Measurements from ENCODE around the gene TTC3. TPM values are rescaled to one million over a fixed set of nuclear protein-coding genes. Genes with fewer than 3 reads are reported as not detected.
A peak's percentile ranks its signal among the peaks of the same experiment; 100 is the strongest.
"Not testable (repeated sequence)": the region's sequence is repeated elsewhere in the genome, so short reads cannot be mapped to it uniquely, and the experiment has no call there.

TTC3 gene
- total RNA-seq, 4 donors from 2014 or later: 96.5 to 195 (median 122) TPM

DNA sequence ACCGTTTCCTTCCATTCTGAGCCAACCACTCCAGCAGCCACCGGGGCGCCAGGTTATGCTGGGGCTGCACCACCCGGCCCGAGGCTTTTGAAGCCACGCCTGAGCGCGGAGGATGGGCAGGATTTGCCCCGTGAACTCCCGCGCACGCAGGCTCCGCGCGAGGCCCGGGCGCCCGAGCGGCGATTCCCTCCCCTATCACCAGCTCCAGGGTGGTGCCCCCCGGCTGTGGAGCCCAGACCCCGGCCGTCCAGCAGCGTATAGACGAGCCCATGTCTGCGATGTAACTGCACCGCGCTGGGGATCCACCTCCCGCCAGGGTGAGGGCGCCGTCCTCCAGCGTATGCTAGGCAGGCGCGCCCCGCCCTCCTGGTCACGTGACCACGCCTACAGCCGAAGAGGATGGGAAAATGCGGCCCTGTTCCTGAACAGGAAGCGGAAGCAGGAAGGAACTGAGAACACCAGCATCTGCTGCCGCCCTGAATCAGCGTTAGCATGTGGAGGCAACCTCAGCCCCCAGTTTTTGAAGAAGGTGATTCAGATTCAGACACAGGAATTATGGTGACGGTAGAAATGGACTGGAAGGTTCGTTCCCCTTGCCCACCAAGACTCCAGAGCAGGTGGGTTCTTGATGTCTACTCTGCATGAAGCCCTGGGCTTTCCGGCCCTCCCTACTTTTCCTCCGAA lies 148.1 kb downstream of the TTC3 start:
- TF ChIP-seq EP300 (IDR thresholded peaks at IDR 0.05) (no peak), POLR2AphosphoS5 (IDR thresholded peaks at IDR 0.05) (peak in 1 of 3 donors; percentile 84), POLR2A (IDR thresholded peaks at IDR 0.05) (peak in 1 of 2 donors; percentile 50)
- TF ChIP-seq, protein P1, sequence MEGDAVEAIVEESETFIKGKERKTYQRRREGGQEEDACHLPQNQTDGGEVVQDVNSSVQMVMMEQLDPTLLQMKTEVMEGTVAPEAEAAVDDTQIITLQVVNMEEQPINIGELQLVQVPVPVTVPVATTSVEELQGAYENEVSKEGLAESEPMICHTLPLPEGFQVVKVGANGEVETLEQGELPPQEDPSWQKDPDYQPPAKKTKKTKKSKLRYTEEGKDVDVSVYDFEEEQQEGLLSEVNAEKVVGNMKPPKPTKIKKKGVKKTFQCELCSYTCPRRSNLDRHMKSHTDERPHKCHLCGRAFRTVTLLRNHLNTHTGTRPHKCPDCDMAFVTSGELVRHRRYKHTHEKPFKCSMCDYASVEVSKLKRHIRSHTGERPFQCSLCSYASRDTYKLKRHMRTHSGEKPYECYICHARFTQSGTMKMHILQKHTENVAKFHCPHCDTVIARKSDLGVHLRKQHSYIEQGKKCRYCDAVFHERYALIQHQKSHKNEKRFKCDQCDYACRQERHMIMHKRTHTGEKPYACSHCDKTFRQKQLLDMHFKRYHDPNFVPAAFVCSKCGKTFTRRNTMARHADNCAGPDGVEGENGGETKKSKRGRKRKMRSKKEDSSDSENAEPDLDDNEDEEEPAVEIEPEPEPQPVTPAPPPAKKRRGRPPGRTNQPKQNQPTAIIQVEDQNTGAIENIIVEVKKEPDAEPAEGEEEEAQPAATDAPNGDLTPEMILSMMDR (IDR thresholded peaks at IDR 0.05): no peak
- Histone ChIP-seq H3K27ac (peak overlapping the region; percentile 72), H3K4me3 (peak overlapping the region; percentile 60), H3K9me3 (no peaks in the 10 kb centered on the region), H3K27me3 (no peaks in the 10 kb centered on the region), H3K4me1 (peaks cover 7% of the 10 kb centered on the region), H3K36me3 (peaks cover 28% of the 10 kb centered on the region)
- 25% methylated on average over 6 of the region's 46 CpGs for WGBS
- DNase-seq (ENCODE audit: low spot score in 2 of 2): peak; percentile 98

DNA sequence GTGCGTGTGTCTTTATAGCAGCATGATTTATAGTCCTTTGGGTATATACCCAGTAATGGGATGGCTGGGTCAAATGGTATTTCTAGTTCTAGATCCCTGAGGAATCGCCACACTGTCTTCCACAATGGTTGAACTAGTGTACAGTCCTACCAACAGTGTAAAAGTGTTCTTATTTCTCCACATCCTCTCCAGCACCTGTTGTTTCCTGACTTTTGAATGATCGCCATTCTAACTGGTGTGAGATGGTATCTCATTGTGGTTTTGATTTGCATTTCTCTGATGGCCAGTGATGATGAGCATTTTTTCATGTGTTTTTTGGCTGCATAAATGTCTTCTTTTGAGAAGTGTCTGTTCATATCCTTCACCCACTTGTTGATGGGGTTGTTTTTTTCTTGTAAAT lies 149.2 kb downstream of the TTC3 start:
- WGBS: 91% methylated on average over 2 of the region's 3 CpGs
- not testable (repeated sequence) for H3K27ac ChIP-seq; H3K9me3 ChIP-seq; DNase-seq (ENCODE audit: low spot score in 2 of 2); H3K4me3 ChIP-seq; H3K27me3 ChIP-seq; H3K4me1 ChIP-seq
- peaks cover 39% of the 10 kb centered on the region for H3K36me3 ChIP-seq

DNA sequence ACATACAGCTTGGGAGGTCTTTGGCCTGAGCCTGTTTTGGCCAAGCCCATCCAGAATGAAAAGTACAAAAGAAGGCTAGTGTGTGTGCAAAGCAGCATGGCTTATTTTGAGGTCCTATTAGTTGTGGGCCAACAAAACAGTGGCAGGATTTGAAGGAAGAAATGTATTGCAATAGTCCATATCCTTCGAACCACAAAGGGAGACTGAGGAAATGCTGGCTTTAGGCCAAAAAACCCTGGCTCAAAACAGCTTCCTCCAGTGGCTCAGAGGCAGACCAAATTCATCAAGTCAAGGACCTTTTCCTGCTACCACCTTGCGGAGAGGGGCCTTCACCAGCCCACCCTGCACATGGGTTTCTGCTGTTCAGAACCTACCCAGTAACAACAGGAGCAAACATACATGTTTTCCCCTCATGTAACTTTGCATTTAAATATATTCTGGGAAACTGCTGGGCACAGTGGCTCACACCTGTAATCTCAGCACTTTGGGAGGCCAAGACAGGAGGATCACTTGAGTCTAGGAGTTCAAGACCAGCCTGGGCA lies 150.8 kb downstream of the TTC3 start:
- peaks cover 7% of the 10 kb centered on the region for H3K4me1 ChIP-seq
- WGBS: 91% methylated on average over 2 of the region's 2 CpGs
- H3K27ac ChIP-seq: no peak overlapping the region
- no peak for DNase-seq (ENCODE audit: low spot score in 2 of 2)
- peaks cover 55% of the 10 kb centered on the region for H3K36me3 ChIP-seq
- no peak for TF ChIP-seq POLR2A (IDR thresholded peaks at IDR 0.05)
- TF ChIP-seq, protein P1 (IDR thresholded peaks at IDR 0.05): no peak
- no peak for TF ChIP-seq POLR2AphosphoS5 (IDR thresholded peaks at IDR 0.05)
- no peak for TF ChIP-seq EP300 (IDR thresholded peaks at IDR 0.05)
- no peaks in the 10 kb centered on the region for H3K9me3 ChIP-seq
- no peaks in the 10 kb centered on the region for H3K27me3 ChIP-seq
- no peak overlapping the region for H3K4me3 ChIP-seq

DNA sequence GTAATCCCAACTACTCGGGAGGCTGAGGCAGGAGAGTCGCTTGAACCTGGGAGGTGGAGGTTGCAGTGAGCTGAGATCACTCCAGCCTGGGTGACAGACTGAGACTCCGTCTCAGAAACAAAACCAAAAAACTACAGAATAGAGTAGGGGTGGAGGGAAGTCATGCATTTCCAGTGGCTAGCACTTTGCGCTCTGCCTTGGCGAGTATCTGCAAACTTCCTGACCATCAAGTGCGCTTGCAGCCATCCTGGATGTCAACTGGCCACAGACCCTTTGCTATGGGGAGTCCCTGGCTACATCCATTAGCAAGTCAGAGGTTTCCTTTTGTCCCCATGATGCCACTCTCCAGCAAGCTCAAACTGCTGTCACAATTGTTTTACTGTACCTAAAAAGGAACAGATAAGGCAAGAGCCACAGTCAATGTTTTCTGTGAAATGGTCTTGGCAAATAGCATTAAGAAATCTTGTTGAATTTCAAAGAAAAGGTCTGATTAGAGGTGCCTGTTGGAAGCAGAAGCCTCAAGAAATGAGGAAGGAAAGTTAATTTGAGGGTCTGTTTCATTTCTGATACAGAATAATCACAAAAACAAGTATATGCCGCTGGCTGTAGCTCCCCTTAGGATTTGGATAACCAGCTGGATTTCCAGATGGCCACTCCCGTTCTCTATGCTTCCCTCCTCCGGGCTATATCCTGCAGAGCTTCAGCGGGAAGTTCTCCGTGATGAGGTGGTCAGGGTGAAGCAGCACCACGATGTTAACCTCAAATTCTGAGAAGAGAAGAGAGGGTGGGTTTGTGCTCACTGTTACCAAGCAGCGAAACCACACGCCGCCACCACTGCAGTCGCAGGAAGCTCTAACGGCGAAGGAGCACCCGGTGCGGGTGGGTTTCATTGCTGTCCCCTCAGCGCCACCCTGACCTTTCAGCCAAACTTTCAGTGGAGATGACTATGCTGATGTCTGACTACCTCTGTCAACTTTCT lies 152.1 kb downstream of the TTC3 start:
- Histone ChIP-seq H3K27me3 (no peaks in the 10 kb centered on the region), H3K9me3 (no peaks in the 10 kb centered on the region), H3K4me3 (no peak overlapping the region), H3K36me3 (peaks cover 67% of the 10 kb centered on the region), H3K27ac (no peak overlapping the region), H3K4me1 (peaks cover 5% of the 10 kb centered on the region)
- DNase-seq (ENCODE audit: low spot score in 2 of 2): no peak
- TF ChIP-seq POLR2AphosphoS5 (IDR thresholded peaks at IDR 0.05): no peak
- no peak for TF ChIP-seq EP300 (IDR thresholded peaks at IDR 0.05)
- no peak for TF ChIP-seq POLR2A (IDR thresholded peaks at IDR 0.05)
- TF ChIP-seq, protein P1 (IDR thresholded peaks at IDR 0.05): no peak
- 88% methylated on average over 19 of the region's 21 CpGs for WGBS

DNA sequence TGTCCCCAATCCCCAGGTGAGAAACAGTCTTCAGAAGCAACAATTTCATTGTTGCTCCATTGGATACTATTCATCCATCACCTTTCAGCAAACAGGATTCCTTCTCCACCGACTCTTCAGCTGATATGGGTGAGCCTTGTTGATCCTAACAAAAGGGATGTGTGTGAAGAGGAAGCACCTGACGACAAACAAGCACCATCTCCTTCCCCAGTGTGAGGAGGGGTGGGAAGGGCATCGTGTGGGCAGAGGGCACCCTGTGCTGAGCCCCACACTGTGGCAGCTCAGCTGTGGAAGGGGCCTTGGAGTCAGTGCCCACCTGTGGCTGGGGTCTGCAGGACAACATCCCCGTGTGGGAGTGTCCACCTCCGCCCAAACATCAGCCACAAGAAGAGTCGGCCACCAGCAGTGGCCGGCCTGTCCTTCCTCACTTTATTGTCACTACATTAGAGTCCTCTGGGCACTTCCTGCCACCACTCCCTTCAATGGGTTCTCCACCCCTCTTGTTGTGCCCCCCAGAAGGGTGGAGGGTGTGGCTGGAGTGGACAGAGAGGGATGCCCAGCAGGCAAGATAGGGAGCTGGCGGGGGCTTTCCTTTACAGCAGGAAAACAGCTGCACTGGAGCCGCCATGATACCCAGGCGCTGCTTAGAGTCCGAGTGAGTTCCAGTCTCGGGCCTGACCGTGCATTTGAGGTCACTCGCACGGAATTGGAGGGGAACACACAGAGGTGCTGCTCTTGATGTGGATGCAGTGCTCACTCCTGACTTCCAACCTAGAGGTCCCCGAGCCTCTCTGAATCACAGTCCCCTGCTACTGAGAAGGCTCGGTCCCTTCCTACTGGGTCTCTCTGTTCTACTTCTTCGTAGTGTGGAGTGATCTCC lies 153.2 kb downstream of the TTC3 start:
- WGBS: 95% methylated on average over 17 of the region's 18 CpGs

More for the DNA sequence above, 153.2 kb downstream of the TTC3 start:
- TF ChIP-seq, protein P1 (IDR thresholded peaks at IDR 0.05): no peak
- TF ChIP-seq EP300 (IDR thresholded peaks at IDR 0.05): no peak
- no peak for TF ChIP-seq POLR2AphosphoS5 (IDR thresholded peaks at IDR 0.05)
- TF ChIP-seq POLR2A (IDR thresholded peaks at IDR 0.05): no peak
- H3K9me3 ChIP-seq: no peaks in the 10 kb centered on the region
- H3K4me3 ChIP-seq: no peak overlapping the region
- no peaks in the 10 kb centered on the region for H3K4me1 ChIP-seq
- H3K27ac ChIP-seq: no peak overlapping the region
- peaks cover 77% of the 10 kb centered on the region for H3K36me3 ChIP-seq
- no peak for DNase-seq (ENCODE audit: low spot score in 2 of 2)
- H3K27me3 ChIP-seq: no peaks in the 10 kb centered on the region
